K562 (cell line): ENCODE measurements around the gene IL36RN. TPM values are rescaled to one million over a fixed set of nuclear protein-coding genes. Genes with fewer than 3 reads are reported as not detected.

Experiments
- ATAC-seq: fragments of 200-7000 bp; cut with Tn5 transposase; 3 replicates; pipeline ENCODE4 v1.9.1; 2020; ENCODE audit warnings: moderate library complexity
- BruUV-seq: library from RNA; stranded (reverse); fragments of 400-500 nt; replicated peaks from 2 replicates; lab custom pipeline; 2021; lab: Mats Ljungman, UMichigan
- CTCF ChIA-PET: fragments of 300-600 bp; formaldehyde crosslinking; extraction: SDS; loops from one replicate; lab custom pipeline; 2021; ENCODE audit warnings: low intra/inter-chr PET ratio; lab: Yijun Ruan, JAX
- POLR2A ChIA-PET: fragments of 300-600, 350-650 bp; sonication (Branson Sonifier 250); formaldehyde crosslinking; extraction: SDS; loops from one replicate; lab custom pipeline; 2021; ENCODE audit warnings: antibody characterized with exemption, inconsistent platforms; lab: Yijun Ruan, JAX
- DNase-seq, 4 experiments: peaks; one replicate each; pipeline versions ENCODE4 v3.0.0 to v3.0.0-alpha.2; 2011 to 2018; ENCODE audit warnings: low spot score in 3 of 4, mixed read lengths in 3 of 4; ENCODE audit errors: extremely low read depth in 1 of 4
- FAIRE-seq: peaks from 2 replicates; lab custom pipeline; 2011; peaks lifted over from hg19 to GRCh38; lab: Jason Lieb, UNC
- H2AFZ ChIP-seq: 2 replicates; pipeline ENCODE4 v1.6.0; 2011; ENCODE audit warnings: low read depth, low read length, control low read depth, inconsistent platforms
- H3K27ac ChIP-seq: fragments of 200-600 bp; 3 replicates; pipeline ENCODE4 v1.8.0; 2011; ENCODE audit warnings: low read depth, mild to moderate bottlenecking, control low read depth, inconsistent platforms, low read length, moderate library complexity, mixed read lengths; ENCODE audit errors: extremely low read depth
- H3K27me3 ChIP-seq, 2 experiments: fragments of 300-600 bp in 1 of 2; 2 replicates in 1 of 2; 3 replicates in 1 of 2; pipeline versions ENCODE4 v1.6.0 to v1.8.0; 2011; ENCODE audit warnings: inconsistent platforms in 2 of 2, low read length in 2 of 2, mild to moderate bottlenecking in 1 of 2, mixed read lengths in 1 of 2, moderate library complexity in 1 of 2; ENCODE audit not compliant: control insufficient read depth in 2 of 2, insufficient read depth in 2 of 2
- H3K36me3 ChIP-seq: fragments of 300-600 bp; 3 replicates; pipeline ENCODE4 v1.8.0; 2011; ENCODE audit warnings: mild to moderate bottlenecking, low read length, inconsistent platforms; ENCODE audit not compliant: control insufficient read depth, insufficient read depth
- H3K4me1 ChIP-seq, 2 experiments: fragments of 200-600 bp in 1 of 2; replicated peaks in 1 of 2; 2 replicates in 1 of 2; 3 replicates in 1 of 2; pipeline versions ENCODE4 v1.5.1 to v1.8.0; 2011; ENCODE audit warnings: inconsistent platforms in 2 of 2, low read length in 2 of 2, mild to moderate bottlenecking in 1 of 2, mixed read lengths in 1 of 2, moderate library complexity in 1 of 2; ENCODE audit not compliant: control insufficient read depth in 2 of 2, insufficient read depth in 2 of 2
- H3K4me2 ChIP-seq: 2 replicates; pipeline ENCODE4 v1.6.1; 2011; ENCODE audit warnings: low read length, control low read depth, inconsistent platforms, mixed read lengths; ENCODE audit not compliant: insufficient read depth
- H3K4me3 ChIP-seq: fragments of 200-600 bp; sonication (generic), shearing (Covaris generic); 2 replicates; pipeline ENCODE4 v1.5.1; 2016; ENCODE audit warnings: control low read depth, inconsistent platforms
- H3K79me2 ChIP-seq: fragments of 200-600 bp; 3 replicates; pipeline ENCODE4 v1.8.0; 2011; ENCODE audit warnings: low read length, inconsistent platforms; ENCODE audit not compliant: control insufficient read depth, insufficient read depth
- H3K9ac ChIP-seq, 2 experiments: 2 replicates each; pipeline versions ENCODE4 v1.6.0 to v1.6.1; 2011; ENCODE audit warnings: low read depth in 2 of 2, low read length in 2 of 2, control low read depth in 1 of 2, inconsistent platforms in 1 of 2, mild to moderate bottlenecking in 1 of 2, mixed read lengths in 1 of 2; ENCODE audit not compliant: insufficient read depth in 1 of 2
- H3K9me1 ChIP-seq: one replicate; pipeline ENCODE4 v1.6.0; 2011; ENCODE audit warnings: inconsistent platforms, mild to moderate bottlenecking, low read length, moderate library complexity; ENCODE audit not compliant: control insufficient read depth, insufficient read depth
- H3K9me3 ChIP-seq: replicated peaks from 2 replicates; pipeline ENCODE4 v1.5.1; 2011; ENCODE audit warnings: low read depth, low read length, inconsistent platforms; ENCODE audit not compliant: control insufficient read depth, insufficient read depth
- H4K20me1 ChIP-seq: replicated peaks from 2 replicates; pipeline ENCODE4 v1.6.1; 2011; ENCODE audit warnings: low read length, inconsistent platforms, mixed read lengths; ENCODE audit not compliant: control insufficient read depth, insufficient read depth
- ATF7 ChIP-seq: fragments of 450-650 bp; IDR thresholded peaks from 2 replicates; pipeline ENCODE4 v1.7.1; 2014; ENCODE audit warnings: mild to moderate bottlenecking, moderate library complexity
- CHAMP1 ChIP-seq: fragments of 450-650 bp; IDR thresholded peaks from 2 replicates; pipeline ENCODE4 v1.6.1; 2016; ENCODE audit warnings: mild to moderate bottlenecking
- CTBP1 ChIP-seq: fragments of 450-650 bp; IDR thresholded peaks from 2 replicates; pipeline ENCODE4 v1.6.1; 2016; ENCODE audit warnings: borderline replicate concordance
- ELF1 ChIP-seq: fragments of 200-800 bp; sonication (Bioruptor generic); IDR thresholded peaks from 2 replicates; pipeline ENCODE4 v1.6.1; 2016; ENCODE audit warnings: missing genetic modification characterization, missing compliant biosample characterization
- FIP1L1 ChIP-seq: fragments of 200-400 bp; formaldehyde crosslinking; IDR thresholded peaks from 2 replicates; pipeline ENCODE4 v1.6.1; 2018; ENCODE audit warnings: mild to moderate bottlenecking, low read depth, low read length; ENCODE audit not compliant: poor library complexity, severe bottlenecking
- MAFK ChIP-seq: IDR thresholded peaks from 2 replicates; pipeline ENCODE4 v1.6.1; 2011; ENCODE audit warnings: low read length, improper control_type of control experiment
- NR2C2 ChIP-seq, 2 experiments: fragments of 200-800 bp in 1 of 2; sonication (Bioruptor generic) in 1 of 2; sonication (generic) in 1 of 2; formaldehyde crosslinking in 1 of 2; IDR thresholded peaks; 2 replicates each; pipeline versions ENCODE4 v1.6.1 to v1.8.0; 2016 to 2022; ENCODE audit warnings: mild to moderate bottlenecking in 1 of 2, missing compliant biosample characterization in 1 of 2, missing genetic modification characterization in 1 of 2, missing genetic modification reagents in 1 of 2
- POLR2H ChIP-seq: IDR thresholded peaks from 2 replicates; pipeline ENCODE4 v1.6.1; 2016; ENCODE audit warnings: missing genetic modification characterization, low read depth, mild to moderate bottlenecking, control low read depth, missing compliant biosample characterization, moderate library complexity
- PREB ChIP-seq: sonication (generic); formaldehyde crosslinking; IDR thresholded peaks from 2 replicates; pipeline ENCODE4 v1.8.1; 2023; ENCODE audit warnings: mild to moderate bottlenecking, missing genetic modification reagents
- RBM17 ChIP-seq: fragments of 200-400 bp; formaldehyde crosslinking; IDR thresholded peaks from 2 replicates; pipeline ENCODE4 v1.6.1; 2017; ENCODE audit warnings: low read depth, mild to moderate bottlenecking, low read length, borderline replicate concordance
- TRIM25 ChIP-seq: fragments of 450-650 bp; IDR thresholded peaks from 2 replicates; pipeline ENCODE4 v1.7.0; 2016; ENCODE audit warnings: borderline replicate concordance
- TRIM28 ChIP-seq: fragments of 450-650 bp; IDR thresholded peaks from 2 replicates; pipeline ENCODE4 v1.6.1; 2017
- YBX1 ChIP-seq: fragments of 450-650 bp; IDR thresholded peaks from 2 replicates; pipeline ENCODE4 v1.7.1; 2016; ENCODE audit warnings: mild to moderate bottlenecking
- ZNF184 ChIP-seq: sonication (generic); formaldehyde crosslinking; IDR thresholded peaks from 2 replicates; pipeline ENCODE4 v1.5.0; 2020; ENCODE audit warnings: missing genetic modification reagents
- ZNF239 ChIP-seq: fragments of 250-450 bp; sonication (Bioruptor Pico); IDR thresholded peaks from 2 replicates; pipeline ENCODE4 v1.4.0; 2020; ENCODE audit warnings: mild to moderate bottlenecking
- ZNF311 ChIP-seq: fragments of 250-450 bp; sonication (Bioruptor Pico); IDR thresholded peaks from 2 replicates; pipeline ENCODE4 v1.4.0; 2020; ENCODE audit warnings: mild to moderate bottlenecking, moderate library complexity
- WGBS: fragments of 100-300 bp; shearing (Covaris generic); methylation state at CpG from one replicate; pipeline ENCODE4 v1.1.6; 2016; ENCODE audit warnings: low coverage, mixed read lengths; ENCODE audit not compliant: insufficient coverage; ENCODE audit errors: missing lambda C conversion rate; 5-methylcytosine and 5-hydroxymethylcytosine counted together
- in situ Hi-C: fragments of 300-500 bp; cut with MboI; formaldehyde crosslinking; loops from 4 replicates; pipeline ENCODE4 v1.15.0; 2018; ENCODE audit warnings: inconsistent platforms, mixed read lengths
- intact Hi-C: fragments of 100-400 bp; cut with micrococcal nuclease; formaldehyde crosslinking; loops from 2 replicates; pipeline ENCODE4 v1.14.2; 2022
- polyA plus RNA-seq, 8 experiments: library from polyadenylated mRNA; depleted of rRNA in 4 of 8; stranded (reverse) in 5 of 8; unstranded in 3 of 8; fragments of >200 nt; fragmentation: Nextera tagmentation in 2 of 8; fragmentation: Illumina TruSeq in 1 of 8; extraction: Ambion mirVana in 2 of 8; extraction: Trizol in 1 of 8; gene quantifications; 2 replicates each; pipeline versions ENCODE4 v1.2.1 to v1.2.3, GENCODE V29; 2011 to 2014; ENCODE audit warnings: inconsistent platforms in 1 of 8, missing spikeins in 1 of 8
- total RNA-seq, 7 experiments: library from RNA; depleted of rRNA in 6 of 7; stranded (reverse); fragments of >200 nt in 6 of 7; fragmentation: Illumina TruSeq in 2 of 7; extraction: Trizol in 2 of 7; gene quantifications; 2 replicates each; pipeline versions ENCODE4 v1.2.1 to v1.2.3, GENCODE V29; 2011 to 2021; ENCODE audit warnings: low replicate concordance in 1 of 7

Gene IL36RN
- total and polyA plus RNA-seq, 9 of the 15 experiments (the other 6 are each of a cell fraction or from before 2014, with no cell fraction given): not detected

GRCh38 chr2:113025737-113026136 is 33.3 kb upstream of the IL36RN start:
- no TSS peak for BruUV-seq
- no peak for DNase-seq
- Histone ChIP-seq H3K9me1 (no peaks in the 10 kb centered on the region), H2AFZ (no peak overlapping the region), H3K9ac (no peak overlapping the region), H3K9me3 (no peaks in the 10 kb centered on the region), H4K20me1 (no peaks in the 10 kb centered on the region), H3K27ac (no peak overlapping the region), H3K4me1 (peaks cover 0 to 6% of the 10 kb centered on the region in 2 experiments; a peak in 1 of 5 replicates), H3K79me2 (no peaks in the 10 kb centered on the region), H3K4me2 (no peak overlapping the region), H3K36me3 (no peaks in the 10 kb centered on the region), H3K27me3 (no peaks in the 10 kb centered on the region), H3K4me3 (no peak overlapping the region)
- 3% methylated on average over 2 of the region's 2 CpGs for WGBS
- FAIRE-seq: no peak
- no peak for ATAC-seq
- intact Hi-C loops (no loop called here), in situ Hi-C loops (no loop called here)
- ChIA-PET CTCF (no interaction called here), POLR2A (interaction anchor here (0.6 to 0.9 kb wide), 2 partner anchors 51 to 71 kb away, joined by 3 read pairs; no protein-coding TSS in a partner anchor)
- TF ChIP-seq ELF1 (tag) (no peak), POLR2H (tag) (no peak), ATF7 (no peak), ZNF311 (CRISPR knock-in tag) (no peak), ZNF239 (CRISPR knock-in tag) (no peak), MAFK (no peak), TRIM25 (no peak), NR2C2 (CRISPR knock-in tag; IDR thresholded peaks at IDR 0.05) (no peak), NR2C2 (tag; IDR thresholded peaks at IDR 0.05) (no peak), FIP1L1 (no peak), YBX1 (no peak), TRIM28 (no peak), CHAMP1 (no peak), PREB (CRISPR knock-in tag) (no peak), CTBP1 (no peak), ZNF184 (no peak), RBM17 (no peak)
